LNCAP (cell line): Measurements from ENCODE around the gene GPR62.

ENCODE experiments used
- TF ChIP-seq, protein P1 (sequence below): fragments of 450-650 bp; IDR thresholded peaks from 2 replicates; pipeline ENCODE4 v1.5.1; 2017; ENCODE audit warnings: mild to moderate bottlenecking

The GPR62 gene

DNA sequence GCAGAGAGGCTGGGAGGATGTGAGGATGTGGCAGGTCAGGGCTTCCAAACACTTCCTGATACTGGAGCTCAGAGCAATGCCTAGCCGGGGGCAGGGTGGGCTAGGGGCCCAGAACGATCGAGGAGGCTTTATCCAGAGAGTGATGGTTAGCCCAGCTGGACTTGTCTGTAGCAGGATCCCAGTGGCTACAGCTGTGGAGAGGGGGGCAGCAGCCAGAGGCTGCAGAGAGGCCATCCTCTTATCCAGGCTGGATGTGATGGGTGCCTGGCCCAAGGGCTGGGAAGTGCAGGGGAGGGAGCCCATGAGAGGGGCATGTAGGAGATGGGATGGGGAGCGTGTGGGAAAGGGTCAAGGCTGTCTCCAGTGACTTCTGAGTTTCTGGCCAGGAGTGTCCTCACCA is 8.4 kb upstream of the GPR62 start:
- TF ChIP-seq, protein P1, sequence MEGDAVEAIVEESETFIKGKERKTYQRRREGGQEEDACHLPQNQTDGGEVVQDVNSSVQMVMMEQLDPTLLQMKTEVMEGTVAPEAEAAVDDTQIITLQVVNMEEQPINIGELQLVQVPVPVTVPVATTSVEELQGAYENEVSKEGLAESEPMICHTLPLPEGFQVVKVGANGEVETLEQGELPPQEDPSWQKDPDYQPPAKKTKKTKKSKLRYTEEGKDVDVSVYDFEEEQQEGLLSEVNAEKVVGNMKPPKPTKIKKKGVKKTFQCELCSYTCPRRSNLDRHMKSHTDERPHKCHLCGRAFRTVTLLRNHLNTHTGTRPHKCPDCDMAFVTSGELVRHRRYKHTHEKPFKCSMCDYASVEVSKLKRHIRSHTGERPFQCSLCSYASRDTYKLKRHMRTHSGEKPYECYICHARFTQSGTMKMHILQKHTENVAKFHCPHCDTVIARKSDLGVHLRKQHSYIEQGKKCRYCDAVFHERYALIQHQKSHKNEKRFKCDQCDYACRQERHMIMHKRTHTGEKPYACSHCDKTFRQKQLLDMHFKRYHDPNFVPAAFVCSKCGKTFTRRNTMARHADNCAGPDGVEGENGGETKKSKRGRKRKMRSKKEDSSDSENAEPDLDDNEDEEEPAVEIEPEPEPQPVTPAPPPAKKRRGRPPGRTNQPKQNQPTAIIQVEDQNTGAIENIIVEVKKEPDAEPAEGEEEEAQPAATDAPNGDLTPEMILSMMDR = no peak

DNA sequence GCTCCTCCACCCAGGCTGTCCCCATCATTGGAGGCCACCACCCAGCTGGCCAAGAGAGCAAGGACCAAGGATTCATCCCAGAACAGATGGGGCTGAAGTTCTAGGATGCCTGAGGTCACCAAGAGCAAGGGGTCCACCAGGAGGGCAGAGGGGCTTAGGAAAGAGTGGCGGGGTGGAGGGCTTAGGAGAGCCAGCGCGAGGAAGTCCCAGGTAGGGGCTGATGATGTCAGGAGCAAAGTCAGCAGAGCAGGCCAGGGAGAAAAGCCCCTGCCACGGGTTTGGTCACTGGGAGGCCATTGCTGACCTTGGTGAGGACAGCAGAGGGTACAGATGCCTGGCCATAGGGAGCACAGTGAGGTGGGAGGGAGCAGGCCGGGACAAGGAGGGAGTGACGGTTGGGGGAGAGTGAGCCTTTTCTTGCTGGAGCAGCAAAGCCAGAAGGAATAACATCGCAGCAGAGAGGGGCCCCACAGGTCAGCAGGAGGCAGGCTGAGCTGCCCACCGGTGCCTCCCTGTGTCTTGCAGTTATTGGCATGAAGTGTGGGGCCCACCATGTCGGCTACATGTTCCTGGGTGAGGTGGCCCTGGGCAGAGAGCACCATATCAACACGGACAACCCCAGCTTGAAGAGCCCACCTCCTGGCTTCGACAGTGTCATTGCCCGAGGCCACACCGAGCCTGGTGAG is 7.8 kb upstream of the GPR62 start:
- TF ChIP-seq, protein P1 = no peak

DNA sequence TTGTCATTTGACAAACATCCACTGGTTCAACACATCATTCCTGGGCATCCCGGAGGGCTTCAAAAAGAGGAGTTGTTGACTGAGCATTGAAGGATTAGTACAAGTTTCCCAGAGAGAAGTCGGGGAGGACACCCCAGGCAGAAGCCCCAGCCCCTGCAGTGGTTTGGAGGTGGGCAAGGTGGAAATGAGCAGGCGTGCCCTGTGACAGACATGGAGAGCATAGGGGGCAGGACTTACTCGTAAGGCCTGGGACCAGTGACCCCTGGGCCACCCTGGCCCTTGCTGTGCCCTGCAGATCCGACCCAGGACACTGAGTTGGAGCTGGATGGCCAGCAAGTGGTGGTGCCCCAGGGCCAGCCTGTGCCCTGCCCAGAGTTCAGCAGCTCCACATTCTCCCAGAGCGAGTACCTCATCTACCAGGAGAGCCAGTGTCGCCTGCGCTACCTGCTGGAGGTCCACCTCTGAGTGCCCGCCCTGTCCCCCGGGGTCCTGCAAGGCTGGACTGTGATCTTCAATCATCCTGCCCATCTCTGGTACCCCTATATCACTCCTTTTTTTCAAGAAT is 7.1 kb upstream of the GPR62 start:
- TF ChIP-seq, protein P1 = no peak

DNA sequence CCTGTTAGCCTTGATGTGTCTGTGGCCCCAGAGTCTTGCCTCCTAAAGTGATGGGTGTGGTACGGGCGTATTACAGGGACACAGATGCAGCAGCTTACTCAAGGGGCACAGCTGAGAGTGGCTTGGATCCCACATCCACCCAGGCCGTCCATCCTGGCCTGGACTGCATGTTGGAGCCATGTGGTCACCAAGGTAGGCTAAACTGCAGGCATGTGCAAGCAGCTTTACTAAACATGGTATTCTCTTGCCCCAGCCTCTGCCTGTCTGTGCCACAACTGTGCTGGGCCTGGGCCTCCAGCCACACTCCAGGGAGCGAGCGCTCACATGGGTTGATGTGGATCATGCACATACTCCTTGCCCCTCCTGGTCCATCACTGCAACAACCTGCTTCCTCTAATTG is 6.1 kb upstream of the GPR62 start:
- TF ChIP-seq, protein P1 = no peak

DNA sequence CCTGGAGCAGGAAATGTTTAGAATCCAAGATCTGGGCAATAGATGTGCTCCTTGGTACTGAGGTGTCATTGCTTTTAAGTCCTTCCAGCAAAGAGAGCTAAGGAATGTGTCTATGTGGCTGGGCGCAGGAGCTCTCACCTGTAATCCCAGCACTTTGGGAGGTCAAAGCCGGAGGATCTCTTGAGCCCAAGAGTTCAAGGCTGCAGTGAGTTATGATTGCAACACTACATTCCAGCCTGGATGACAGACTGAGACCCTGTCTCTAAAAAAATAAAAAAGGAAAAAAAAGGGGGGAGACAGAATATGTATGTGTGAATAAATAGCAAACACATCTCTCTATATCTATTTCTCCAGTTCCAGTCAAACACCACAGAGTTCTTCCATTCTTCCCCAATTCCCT is 4.3 kb upstream of the GPR62 start:
- TF ChIP-seq, protein P1 = no peak

DNA sequence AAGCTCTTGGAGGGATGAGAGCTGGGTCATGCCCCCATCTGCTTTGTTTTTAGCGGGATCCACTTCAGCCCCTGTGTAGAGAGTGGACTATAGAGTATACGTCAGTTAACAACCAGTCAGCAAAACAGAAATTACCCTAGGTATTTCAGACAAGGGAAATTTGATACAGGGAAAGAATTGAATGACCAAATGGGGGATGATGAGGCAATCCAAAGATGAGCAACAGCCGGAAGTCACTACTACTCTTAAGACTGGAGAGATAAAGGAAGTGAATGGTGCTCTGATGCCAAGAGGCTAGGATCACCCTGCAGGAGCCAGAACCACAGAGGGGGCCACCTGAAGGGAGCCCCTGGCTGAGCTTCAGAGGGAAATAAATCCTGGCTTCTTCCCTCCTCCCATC is 1.7 kb upstream of the GPR62 start:
- TF ChIP-seq, protein P1 = no peak

DNA sequence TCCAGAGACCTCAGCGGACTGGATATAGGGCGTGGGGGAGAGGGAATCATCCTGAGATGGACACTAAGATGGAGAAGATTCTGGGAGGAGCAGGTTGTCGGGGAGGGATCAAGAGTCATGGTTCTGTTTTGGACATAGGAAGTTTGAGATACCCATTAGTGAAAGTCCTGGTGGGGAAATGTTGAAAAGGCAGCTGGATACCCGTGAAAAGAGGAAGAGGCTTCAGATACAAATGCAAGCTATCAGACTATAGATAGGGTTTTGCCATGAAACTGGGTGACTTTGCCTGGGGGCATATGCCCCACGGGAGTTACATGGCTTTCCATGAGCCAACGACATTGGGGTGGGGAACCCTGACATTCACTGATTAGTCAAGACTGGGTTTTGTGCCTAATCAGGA is 1.1 kb upstream of the GPR62 start:
- TF ChIP-seq, protein P1 = no peak
